GM19452 (cell line): Measurements from ENCODE around the gene RPRD2.

Experiments used
- ATAC-seq: cut with Tn5 transposase; IDR thresholded peaks from one replicate; pipeline ENCODE4 v1.9.1; 2021; ENCODE audit not compliant: unreplicated experiment

RPRD2 gene

DNA sequence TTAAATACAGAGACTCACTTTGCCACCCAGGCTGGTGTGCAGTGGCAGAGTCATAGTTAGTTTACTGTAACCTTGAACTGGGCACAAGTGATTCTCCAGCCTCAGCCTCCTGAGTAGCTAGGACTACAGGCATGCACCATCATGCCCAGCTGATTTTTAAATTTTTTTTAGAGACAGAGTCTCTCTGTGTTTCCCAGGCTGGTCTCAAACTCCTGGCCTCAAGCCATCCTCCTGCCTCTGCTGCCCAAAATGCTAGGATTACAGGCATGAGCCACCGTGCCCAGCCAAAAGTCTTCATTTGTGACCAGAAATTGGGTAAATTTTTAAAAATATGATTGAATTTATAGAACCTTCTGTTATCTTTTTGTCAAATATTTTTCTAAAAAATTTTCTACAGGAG is 105.3 kb downstream of the RPRD2 start:
- ATAC-seq: no peak

DNA sequence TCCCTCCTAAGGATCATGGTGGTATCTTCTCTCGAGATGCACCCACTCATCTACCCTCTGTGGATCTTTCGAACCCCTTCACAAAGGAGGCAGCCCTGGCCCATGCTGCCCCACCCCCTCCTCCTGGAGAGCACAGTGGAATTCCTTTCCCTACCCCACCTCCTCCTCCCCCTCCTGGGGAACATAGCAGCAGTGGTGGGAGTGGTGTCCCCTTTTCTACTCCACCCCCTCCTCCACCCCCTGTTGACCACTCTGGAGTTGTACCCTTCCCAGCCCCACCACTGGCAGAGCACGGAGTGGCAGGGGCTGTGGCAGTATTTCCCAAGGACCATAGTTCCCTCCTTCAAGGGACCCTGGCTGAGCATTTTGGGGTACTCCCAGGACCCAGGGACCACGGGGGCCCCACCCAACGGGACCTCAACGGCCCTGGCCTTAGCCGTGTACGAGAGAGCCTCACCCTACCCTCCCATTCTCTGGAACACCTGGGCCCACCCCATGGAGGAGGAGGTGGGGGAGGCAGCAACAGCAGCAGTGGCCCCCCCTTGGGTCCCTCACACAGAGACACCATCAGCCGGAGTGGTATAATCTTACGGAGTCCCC is 108.8 kb downstream of the RPRD2 start:
- no peak for ATAC-seq

DNA sequence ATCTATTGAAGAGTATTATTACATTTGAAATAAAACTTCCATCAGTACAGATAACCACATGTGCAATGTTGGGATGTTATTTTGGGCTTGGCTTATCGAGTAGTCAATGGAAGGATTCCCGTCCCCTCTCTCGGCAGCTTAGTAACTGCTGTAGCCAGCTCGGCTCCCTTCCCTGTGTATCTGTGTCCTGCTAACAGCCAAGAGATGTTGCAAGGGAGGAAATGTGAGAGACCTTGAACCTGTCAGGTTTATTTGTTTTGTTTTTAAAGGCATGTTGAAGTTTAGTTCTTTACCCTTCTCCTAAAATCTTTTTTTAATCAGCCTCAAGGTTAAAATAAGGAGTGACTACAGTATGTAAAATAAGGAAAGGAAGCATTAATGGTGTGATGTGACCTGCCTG is 109.7 kb downstream of the RPRD2 start:
- no peak for ATAC-seq

DNA sequence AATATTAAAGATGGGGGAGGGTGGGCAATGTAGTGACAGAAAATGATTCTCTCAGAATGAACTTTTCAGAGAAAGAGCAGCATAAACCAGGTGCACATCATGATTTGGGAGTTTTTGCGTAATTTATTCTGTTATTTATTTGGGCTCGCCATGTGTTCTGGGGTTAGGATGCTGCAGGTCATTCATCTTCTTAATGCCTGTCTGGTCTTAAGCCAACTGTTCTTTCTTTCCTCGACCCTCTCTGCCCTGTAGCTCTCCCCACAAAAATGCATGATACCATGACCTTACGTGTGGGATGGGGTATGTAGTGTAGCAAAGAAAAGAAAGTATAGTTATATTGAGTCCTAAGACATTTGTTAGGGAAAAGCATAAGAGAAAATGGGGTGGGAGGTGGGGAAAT is 110.9 kb downstream of the RPRD2 start:
- ATAC-seq: no peak

DNA sequence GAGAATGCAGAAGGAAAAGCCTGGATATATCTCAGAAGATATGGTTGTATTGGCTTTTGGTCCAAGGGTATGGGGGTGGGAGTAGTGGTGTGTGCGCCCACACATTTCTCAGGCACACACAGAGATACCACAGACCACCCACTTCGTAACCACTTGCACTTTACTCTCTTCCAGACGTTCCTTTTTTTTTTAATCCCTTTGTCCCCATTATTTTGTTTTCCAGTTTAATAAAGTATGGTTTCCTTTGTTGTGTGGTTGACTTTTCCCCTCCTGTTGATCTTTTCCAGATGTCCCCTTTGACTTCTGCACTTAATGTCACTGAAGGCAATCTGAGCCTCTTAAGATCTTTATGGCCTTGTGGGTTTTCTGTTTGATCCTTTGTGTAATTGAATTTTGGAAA is 112.8 kb downstream of the RPRD2 start:
- ATAC-seq: no peak

DNA sequence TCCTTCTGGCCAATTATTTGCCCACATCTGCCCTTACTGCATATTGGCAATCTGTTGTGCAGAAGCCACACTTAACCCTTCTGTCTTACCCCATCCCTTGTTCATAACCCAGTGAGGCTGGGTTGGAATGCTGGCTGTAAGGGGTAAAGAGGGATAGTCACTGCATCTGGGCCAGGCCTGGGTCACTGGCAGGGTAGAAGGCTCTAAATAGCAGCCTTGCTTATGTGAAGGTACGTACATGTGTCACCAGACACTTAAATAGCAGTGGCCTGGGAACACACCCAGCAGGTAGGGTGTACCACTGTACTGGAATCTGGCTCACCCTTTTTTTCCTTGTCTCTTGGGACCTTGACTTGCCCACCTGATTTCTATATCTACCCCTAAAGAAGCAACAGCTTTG is 113.4 kb downstream of the RPRD2 start:
- ATAC-seq: no peak

DNA sequence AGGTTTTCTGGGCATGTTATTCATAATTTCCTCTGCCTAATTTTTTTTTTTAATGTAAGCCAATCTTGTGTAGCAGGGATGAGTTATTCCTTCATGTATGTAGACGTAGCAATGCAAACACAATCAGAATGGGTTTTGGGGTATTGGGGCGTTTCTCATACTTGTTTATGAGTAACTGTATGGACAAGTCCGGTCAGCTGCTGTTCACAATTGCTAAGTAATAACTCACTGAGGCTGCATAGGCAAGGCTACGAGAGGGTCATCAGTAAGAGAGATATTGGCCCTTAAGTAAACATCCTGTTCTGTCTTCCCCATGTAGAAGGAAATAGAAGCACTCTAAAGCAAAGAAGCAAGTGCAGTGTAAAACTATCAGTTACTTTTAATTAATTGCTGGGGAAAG is 113.8 kb downstream of the RPRD2 start:
- no peak for ATAC-seq

DNA sequence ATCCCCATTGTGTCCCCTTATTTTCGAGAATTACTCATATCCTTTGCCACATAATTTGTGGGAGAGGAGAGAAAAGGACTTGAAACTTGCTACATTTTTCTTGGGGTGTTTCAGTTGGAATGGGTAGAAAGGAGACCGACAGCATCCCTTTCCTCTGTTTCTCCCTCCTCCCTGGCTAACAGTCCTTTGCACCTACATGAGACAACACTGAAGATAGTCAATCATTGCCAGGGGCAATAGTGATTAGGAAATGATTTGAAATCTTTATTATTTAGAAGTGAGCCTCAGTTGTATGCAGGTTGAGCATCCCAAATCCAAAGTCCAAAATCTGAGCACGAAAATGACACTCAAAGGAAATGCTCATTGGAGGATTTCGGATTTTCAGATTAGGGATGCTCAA is 115.4 kb downstream of the RPRD2 start:
- no peak for ATAC-seq

DNA sequence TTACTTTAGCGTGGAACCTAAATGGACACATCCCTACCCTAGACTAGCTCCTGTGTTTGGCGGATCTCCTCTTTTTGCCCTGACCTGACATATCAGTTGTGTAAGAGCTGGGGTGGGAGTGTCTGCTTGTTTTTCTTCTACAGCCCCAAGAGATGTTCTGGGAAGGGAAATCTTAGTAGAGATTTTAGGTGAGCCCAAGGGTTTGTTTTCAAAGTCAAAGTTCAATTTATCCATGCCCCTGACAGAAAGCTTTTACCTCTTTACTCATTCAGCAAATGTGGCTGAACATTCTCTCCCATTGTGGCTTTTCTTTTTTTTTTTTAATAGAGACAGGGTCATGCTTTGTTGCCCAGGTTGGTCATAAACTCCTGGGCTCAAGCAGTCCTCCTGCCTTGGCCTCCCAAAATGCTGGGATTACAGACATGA is 116.0 kb downstream of the RPRD2 start:
- ATAC-seq: no peak

DNA sequence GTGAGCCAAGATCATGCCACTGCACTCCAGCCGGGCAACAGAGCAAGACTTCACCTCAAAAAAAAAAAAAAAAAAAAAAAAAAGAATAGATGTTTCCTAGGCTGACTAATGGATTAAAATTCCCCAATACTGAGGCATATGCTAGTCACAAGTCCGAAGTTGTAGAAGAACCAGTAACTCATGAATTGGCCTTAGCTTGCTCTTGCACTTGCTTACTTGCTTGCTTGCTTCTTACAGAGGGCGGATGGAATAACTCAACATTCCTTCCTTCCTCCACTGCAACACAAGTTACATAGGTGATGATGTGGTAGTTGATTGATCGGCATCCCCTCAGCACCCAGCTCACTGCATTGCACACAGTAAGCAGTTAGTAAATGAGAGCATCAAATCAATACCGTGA is 120.5 kb downstream of the RPRD2 start:
- ATAC-seq: no peak

DNA sequence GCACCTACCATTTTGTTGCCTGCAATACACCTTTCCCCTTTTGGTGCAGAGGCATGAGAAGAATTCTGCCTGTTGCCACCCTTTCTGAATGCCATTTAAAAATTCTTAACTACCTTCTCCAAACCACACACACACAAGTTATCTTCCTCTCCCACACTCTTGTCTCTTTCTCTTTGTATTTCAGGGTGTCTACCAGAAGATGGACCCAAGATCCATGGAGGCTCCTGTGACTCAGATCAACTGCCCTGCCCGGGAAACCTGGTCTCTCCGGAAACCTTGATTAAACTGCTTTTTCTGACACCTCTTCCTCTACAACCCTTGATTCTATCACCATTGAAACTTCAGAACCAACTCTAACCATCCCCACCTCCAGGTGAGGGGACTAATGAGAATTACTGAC is 120.9 kb downstream of the RPRD2 start:
- ATAC-seq: no peak

DNA sequence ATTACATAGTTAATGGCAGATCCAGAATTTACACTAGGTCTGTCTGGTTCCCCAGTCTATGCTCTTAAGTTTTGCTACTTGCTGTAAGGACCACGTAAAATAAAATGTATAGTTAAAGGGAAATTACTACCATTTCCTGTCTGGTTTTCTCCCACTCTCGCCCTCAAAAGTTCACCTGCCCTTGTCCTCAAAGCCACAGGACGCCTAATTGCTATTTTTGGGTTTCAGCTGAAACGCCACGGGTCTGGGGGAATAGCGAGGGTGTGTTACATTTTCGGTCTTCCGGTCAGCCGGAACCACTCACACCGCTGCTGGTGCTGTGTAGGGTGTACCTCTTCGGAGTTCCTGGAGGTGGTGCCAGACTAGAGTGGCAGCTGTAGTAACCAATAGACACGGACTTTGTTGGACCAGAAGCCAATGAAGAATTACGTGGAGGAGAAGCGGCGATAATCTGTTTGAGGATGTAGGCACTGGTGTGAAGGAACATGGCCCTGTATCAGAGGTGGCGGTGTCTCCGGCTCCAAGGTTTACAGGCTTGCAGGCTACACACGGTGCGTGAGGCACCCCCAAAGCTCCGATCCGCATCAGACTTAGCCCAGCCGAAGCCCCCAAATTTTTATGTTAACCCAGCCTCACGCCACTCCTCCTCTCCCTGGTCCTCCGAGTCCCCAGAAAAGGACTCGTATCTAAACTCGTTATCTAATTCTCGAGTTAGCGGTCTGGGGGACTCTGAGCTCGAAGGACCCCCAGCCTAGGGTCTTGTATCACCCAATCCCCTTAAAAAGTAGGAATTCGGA is 123.2 kb downstream of the RPRD2 start, which contains the start of gene TARS2:
Gene TARS2, plus strand, starts transcription at position 454 of the 797 bp plus-strand sequence. Its CDS starts 32 bp downstream, at position 486.
- ATAC-seq: peak; percentile 97

DNA sequence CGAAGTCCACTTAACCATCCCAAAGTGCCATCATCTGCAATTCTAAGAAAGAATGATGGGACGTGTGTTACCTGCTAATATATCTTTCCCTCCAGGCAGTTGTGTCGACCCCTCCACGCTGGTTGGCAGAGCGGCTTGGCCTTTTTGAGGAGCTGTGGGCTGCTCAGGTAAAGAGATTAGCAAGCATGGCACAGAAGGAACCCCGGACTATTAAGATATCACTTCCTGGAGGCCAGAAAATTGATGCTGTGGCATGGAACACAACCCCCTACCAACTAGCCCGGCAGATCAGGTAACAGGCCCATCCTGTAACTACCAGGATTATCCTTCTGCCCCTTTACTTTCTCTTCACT is 123.8 kb downstream of the RPRD2 start:
- no peak for ATAC-seq

DNA sequence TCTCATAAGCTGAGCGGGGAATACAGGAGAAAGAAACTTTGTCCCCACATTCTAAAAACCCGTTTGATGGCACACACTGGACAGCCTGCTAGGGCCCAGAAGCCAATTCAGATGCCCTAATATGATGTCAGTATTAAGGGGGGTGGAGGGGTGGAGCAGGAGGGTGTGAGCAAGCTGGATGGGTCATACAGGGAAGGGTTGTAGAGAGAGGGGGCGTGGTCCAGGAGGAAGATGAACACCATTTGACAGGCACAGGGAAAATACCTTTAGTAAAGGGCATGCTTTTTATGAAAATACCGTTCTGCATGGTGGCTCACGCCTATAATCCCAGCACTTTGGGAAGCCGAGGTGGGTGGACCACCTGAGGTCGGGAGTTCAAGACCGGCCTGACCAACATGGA is 129.2 kb downstream of the RPRD2 start:
- ATAC-seq: no peak

DNA sequence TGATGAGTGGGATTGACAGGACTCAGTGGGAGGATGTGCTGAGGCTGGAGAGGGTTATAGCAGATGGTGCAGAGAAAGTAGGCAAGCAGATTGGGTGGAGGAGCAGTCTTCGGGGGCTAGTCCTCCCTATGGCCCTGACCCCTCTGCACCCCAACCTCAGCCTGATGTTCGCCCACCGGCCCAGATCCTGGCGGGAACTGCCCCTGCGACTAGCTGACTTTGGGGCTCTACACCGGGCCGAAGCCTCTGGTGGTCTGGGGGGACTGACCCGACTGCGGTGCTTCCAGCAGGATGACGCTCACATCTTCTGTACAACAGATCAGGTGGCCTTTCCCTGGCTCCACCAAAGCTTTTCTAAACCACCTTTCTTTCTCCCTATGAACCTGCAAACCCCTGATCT is 134.4 kb downstream of the RPRD2 start:
- ATAC-seq: no peak

DNA sequence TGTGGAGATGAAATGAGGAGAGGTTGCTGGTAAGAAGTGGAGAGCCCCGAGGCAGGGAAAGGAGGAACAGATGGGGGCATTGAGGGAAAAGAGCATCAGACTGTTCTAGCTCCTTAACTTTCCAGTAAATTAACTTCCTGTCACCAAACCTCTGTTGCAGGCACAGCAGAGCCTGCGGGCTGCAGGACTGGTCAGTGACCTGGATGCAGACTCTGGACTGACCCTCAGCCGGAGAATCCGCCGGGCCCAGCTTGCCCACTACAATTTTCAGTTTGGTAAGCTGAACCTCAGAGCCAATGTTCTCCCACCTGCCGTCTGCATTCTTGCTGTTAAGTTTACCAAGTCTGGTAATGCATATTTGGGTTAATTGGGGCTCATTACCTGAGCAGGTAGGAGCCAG is 141.5 kb downstream of the RPRD2 start:
- ATAC-seq: no peak

DNA sequence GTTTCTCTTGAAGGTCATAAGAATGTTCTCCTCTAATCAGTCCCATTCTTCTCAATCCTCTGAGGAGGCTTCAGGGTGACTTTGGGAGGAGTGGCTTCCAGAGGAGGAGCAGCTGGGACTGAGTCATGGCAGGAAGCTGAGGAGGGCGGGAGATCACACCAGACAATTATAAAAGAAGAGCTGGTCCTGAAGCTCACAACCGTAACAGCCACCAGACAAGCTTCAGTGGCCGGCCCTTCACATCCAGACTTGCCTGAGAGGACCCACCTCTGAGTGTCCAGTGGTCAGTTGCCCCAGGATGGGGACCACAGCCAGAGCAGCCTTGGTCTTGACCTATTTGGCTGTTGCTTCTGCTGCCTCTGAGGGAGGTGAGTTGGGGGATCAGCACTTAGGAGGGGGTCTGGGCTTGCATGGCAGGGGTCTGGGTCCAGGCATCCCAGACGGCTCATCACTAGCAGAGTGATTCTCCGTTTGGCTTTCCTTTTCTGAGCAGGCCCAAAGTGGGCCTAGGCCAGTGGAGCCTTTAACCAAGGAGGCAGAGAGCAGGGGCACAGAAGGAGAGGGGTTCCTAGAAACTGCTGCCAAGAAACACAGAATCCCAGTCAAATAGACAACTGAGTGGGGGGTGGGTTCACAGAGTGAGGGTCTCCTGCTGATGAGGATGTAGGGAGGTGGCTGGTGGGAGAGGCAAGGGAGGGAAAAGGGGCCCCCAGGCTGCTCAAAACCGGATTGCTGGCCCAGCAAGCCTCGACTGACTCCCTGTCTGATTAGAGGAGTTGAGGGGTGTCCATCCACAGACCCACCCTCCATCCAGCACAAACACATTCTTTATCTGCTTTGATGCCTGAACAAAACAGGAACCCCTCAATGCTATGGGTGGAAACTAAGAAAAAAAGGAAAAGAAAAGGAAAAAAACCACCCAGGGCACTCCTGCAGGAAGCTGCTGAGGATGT is 144.2 kb downstream of the RPRD2 start, which contains the start of gene ECM1:
Gene ECM1, plus strand, starts transcription at position 198 of the 953 bp plus-strand sequence. Its CDS starts 101 bp downstream, at position 299.
- ATAC-seq: no peak

DNA sequence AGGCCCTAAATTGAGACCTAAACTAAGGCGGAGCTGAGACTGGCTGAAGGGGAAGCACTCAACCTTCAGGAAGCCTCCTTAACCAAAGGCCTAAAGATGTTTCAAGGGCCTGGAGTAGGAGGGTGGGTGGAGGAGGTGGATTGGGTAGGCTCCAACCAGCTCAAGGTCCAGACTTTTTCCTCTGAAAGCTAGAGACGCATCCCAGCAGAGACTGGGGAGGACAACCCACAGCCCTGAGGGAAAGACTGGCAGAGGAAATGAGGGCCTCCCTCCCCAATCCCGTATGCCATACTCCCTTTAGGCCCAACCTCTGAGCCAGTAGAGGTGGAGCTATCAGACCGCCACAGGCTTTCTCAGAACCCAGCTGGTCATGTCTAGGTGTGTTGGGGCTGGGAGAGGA is 145.0 kb downstream of the RPRD2 start:
- ATAC-seq: no peak

DNA sequence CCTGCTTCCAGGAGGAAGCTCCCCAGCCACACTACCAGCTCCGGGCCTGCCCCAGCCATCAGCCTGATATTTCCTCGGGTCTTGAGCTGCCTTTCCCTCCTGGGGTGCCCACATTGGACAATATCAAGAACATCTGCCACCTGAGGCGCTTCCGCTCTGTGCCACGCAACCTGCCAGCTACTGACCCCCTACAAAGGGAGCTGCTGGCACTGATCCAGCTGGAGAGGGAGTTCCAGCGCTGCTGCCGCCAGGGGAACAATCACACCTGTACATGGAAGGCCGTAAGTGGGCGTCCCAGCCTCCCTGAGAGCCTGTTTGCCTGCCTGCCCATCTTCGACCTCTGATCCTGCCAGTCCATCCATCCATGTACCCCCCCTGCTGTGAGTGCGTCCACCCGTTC is 147.6 kb downstream of the RPRD2 start:
- no peak for ATAC-seq

DNA sequence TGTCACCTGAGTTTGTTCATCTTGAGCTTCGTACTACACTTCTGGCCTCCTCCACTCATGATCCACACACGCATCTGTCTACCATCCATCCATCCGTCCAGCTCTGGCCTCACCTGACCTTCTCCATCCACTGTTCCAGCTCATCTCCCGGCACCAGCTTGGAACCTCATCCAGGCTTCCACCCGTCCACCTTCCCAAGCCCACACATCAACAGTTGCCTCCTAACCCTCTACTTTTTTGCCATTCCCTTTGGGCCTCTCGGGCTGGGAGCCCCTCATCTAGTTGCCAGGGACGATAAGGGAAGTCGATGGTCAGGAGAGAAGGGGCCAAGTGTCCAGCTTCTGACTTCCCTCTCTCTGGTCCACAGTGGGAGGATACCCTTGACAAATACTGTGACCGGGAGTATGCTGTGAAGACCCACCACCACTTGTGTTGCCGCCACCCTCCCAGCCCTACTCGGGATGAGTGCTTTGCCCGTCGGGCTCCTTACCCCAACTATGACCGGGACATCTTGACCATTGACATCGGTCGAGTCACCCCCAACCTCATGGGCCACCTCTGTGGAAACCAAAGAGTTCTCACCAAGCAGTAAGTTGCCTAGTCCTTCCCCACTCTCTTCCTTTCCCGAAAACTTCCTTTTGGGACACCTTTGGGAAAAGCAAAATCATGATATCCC is 148.2 kb downstream of the RPRD2 start:
- ATAC-seq: no peak

DNA sequence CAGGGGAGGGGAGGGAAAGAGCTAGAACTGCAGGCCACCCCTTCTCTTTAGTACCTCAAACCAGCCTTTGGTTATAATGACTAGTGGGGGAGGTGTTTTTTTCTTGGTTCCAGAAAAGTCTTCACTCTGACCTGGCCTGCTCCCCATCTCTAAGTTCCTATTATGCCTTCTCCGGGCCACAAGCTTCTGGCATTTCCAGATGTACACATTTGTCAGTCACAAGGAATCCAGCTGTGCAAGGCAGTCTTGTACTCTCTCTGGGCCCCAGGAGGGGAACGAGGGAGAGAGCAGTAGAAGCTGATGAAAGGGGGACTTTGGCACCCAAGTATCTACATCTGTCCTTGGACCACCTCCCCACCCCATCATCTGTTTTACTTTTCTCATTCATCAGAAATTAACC is 148.9 kb downstream of the RPRD2 start:
- ATAC-seq: no peak
